Measurements from ENCODE around the gene TLR9.

The TLR9 gene

GRCh38 chr3:52213901-52214300 is 11.5 kb downstream of the TLR9 start:
- DNase-seq (ENCODE audit: low read depth) = no peak
- TF ChIP-seq MYC (IDR thresholded peaks at IDR 0.05; ENCODE audit: low read depth, low read length) = no peak
- TF ChIP-seq MAX (IDR thresholded peaks at IDR 0.05; ENCODE audit: low read depth, low read length) = no peak
- no peak for TF ChIP-seq CTCF (IDR thresholded peaks at IDR 0.05; ENCODE audit: low read depth, low read length)
- no peak for TF ChIP-seq POLR2A (IDR thresholded peaks at IDR 0.05; ENCODE audit: extremely low read depth, insufficient read length)
- no peak overlapping the region for H3K4me3 ChIP-seq (ENCODE audit: low read depth, low read length)

GRCh38 chr3:52213005-52213404 is 12.4 kb downstream of the TLR9 start:
- DNase-seq (ENCODE audit: low read depth) = no peak
- no peak for TF ChIP-seq MAX (IDR thresholded peaks at IDR 0.05; ENCODE audit: low read depth, low read length)
- no peak for TF ChIP-seq MYC (IDR thresholded peaks at IDR 0.05; ENCODE audit: low read depth, low read length)
- TF ChIP-seq CTCF (IDR thresholded peaks at IDR 0.05; ENCODE audit: low read depth, low read length) = no peak
- TF ChIP-seq POLR2A (IDR thresholded peaks at IDR 0.05; ENCODE audit: extremely low read depth, insufficient read length) = no peak
- H3K4me3 ChIP-seq (ENCODE audit: low read depth, low read length) = no peak overlapping the region

- DNase-seq (ENCODE audit: low read depth) = no peak
- H3K4me3 ChIP-seq (ENCODE audit: low read depth, low read length) = no peak overlapping the region
- TF ChIP-seq POLR2A (IDR thresholded peaks at IDR 0.05; ENCODE audit: extremely low read depth, insufficient read length) (no peak), CTCF (IDR thresholded peaks at IDR 0.05; ENCODE audit: low read depth, low read length) (no peak), MYC (IDR thresholded peaks at IDR 0.05; ENCODE audit: low read depth, low read length) (no peak), MAX (IDR thresholded peaks at IDR 0.05; ENCODE audit: low read depth, low read length) (no peak)
Measured at GRCh38 chr3:52211268-52211891, 14.1 kb downstream of the TLR9 start.

GRCh38 chr3:52210550-52211046 is 14.8 kb downstream of the TLR9 start:
- TF ChIP-seq POLR2A (IDR thresholded peaks at IDR 0.05; ENCODE audit: extremely low read depth, insufficient read length) (no peak), MYC (IDR thresholded peaks at IDR 0.05; ENCODE audit: low read depth, low read length) (no peak), MAX (IDR thresholded peaks at IDR 0.05; ENCODE audit: low read depth, low read length) (no peak), CTCF (IDR thresholded peaks at IDR 0.05; ENCODE audit: low read depth, low read length) (no peak)
- H3K4me3 ChIP-seq (ENCODE audit: low read depth, low read length) = no peak overlapping the region
- peak; percentile 94 for DNase-seq (ENCODE audit: low read depth)

GRCh38 chr3:52210037-52210436 is 15.4 kb downstream of the TLR9 start:
- no peak for DNase-seq (ENCODE audit: low read depth)
- TF ChIP-seq MYC (IDR thresholded peaks at IDR 0.05; ENCODE audit: low read depth, low read length) = no peak
- TF ChIP-seq MAX (IDR thresholded peaks at IDR 0.05; ENCODE audit: low read depth, low read length) = no peak
- TF ChIP-seq POLR2A (IDR thresholded peaks at IDR 0.05; ENCODE audit: extremely low read depth, insufficient read length) = no peak
- no peak for TF ChIP-seq CTCF (IDR thresholded peaks at IDR 0.05; ENCODE audit: low read depth, low read length)
- no peak overlapping the region for H3K4me3 ChIP-seq (ENCODE audit: low read depth, low read length)
